Activated naive CD4-positive, alpha-beta T cell treated with anti-CD3 and anti-CD28 coated beads, Interleukin-2, amount 50 U/mL, for 24 hours (primary cell): Measurements from ENCODE around the gene MNAT1.
"Not testable (repeated sequence)": the region's sequence is repeated elsewhere in the genome, so short reads cannot be mapped to it uniquely, and the experiment has no call there.

Experiments
- H3K27ac Mint-ChIP-seq: one replicate; pipeline ENCODE4 v1.8.0; 2021; ENCODE audit warnings: mild to moderate bottlenecking, mixed read lengths
- H3K27me3 Mint-ChIP-seq: one replicate; pipeline ENCODE4 v1.8.0; 2021; ENCODE audit warnings: mixed read lengths
- H3K36me3 Mint-ChIP-seq: one replicate; pipeline ENCODE4 v1.8.0; 2021; ENCODE audit warnings: mixed read lengths
- H3K4me1 Mint-ChIP-seq: one replicate; pipeline ENCODE4 v1.8.0; 2021; ENCODE audit warnings: mixed read lengths
- H3K4me3 Mint-ChIP-seq: one replicate; pipeline ENCODE4 v1.8.0; 2021; ENCODE audit warnings: mild to moderate bottlenecking, mixed read lengths
- H3K9me3 Mint-ChIP-seq: one replicate; pipeline ENCODE4 v1.8.0; 2021; ENCODE audit warnings: mixed read lengths

MNAT1 gene

GRCh38 chr14:60817113-60817512 is 82.6 kb downstream of the MNAT1 start:
- Mint-ChIP-seq H3K9me3 (no peaks in the 10 kb centered on the region), H3K36me3 (peaks cover 23% of the 10 kb centered on the region), H3K27ac (no peak overlapping the region), H3K27me3 (no peaks in the 10 kb centered on the region), H3K4me3 (no peak overlapping the region), H3K4me1 (no peaks in the 10 kb centered on the region)

- no peaks in the 10 kb centered on the region for H3K9me3 Mint-ChIP-seq
- H3K4me3 Mint-ChIP-seq: no peak overlapping the region
- H3K27ac Mint-ChIP-seq: no peak overlapping the region
Observed at GRCh38 chr14:60819575-60819974, 85.0 kb downstream of the MNAT1 start.

GRCh38 chr14:60838601-60839000 is 104.0 kb downstream of the MNAT1 start:
- no peaks in the 10 kb centered on the region for H3K4me1 Mint-ChIP-seq
- no peak overlapping the region for H3K27ac Mint-ChIP-seq
- no peaks in the 10 kb centered on the region for H3K27me3 Mint-ChIP-seq
- H3K9me3 Mint-ChIP-seq: peaks cover 11% of the 10 kb centered on the region
- H3K36me3 Mint-ChIP-seq: peaks cover 47% of the 10 kb centered on the region
- no peak overlapping the region for H3K4me3 Mint-ChIP-seq

More at GRCh38 chr14:60819575-60819974, 85.0 kb downstream of the MNAT1 start:
- H3K27me3 Mint-ChIP-seq: no peaks in the 10 kb centered on the region
- no peaks in the 10 kb centered on the region for H3K4me1 Mint-ChIP-seq
- peaks cover 14% of the 10 kb centered on the region for H3K36me3 Mint-ChIP-seq

- H3K27ac Mint-ChIP-seq: no peak overlapping the region
- no peaks in the 10 kb centered on the region for H3K4me1 Mint-ChIP-seq
- no peak overlapping the region for H3K4me3 Mint-ChIP-seq
- no peaks in the 10 kb centered on the region for H3K27me3 Mint-ChIP-seq
- H3K36me3 Mint-ChIP-seq: peaks cover 47% of the 10 kb centered on the region
- peaks cover 8% of the 10 kb centered on the region for H3K9me3 Mint-ChIP-seq
Observed at GRCh38 chr14:60839057-60839456, 104.5 kb downstream of the MNAT1 start.

- Mint-ChIP-seq H3K9me3 (peaks cover 6% of the 10 kb centered on the region), H3K4me1 (no peaks in the 10 kb centered on the region), H3K27ac (no peak overlapping the region), H3K4me3 (no peak overlapping the region), H3K36me3 (peaks cover 46% of the 10 kb centered on the region), H3K27me3 (no peaks in the 10 kb centered on the region)
Observed at GRCh38 chr14:60839657-60840056, 105.1 kb downstream of the MNAT1 start.

- Mint-ChIP-seq H3K4me1 (no peaks in the 10 kb centered on the region), H3K27ac (no peak overlapping the region), H3K9me3 (peaks cover 6% of the 10 kb centered on the region), H3K36me3 (peaks cover 42% of the 10 kb centered on the region), H3K27me3 (no peaks in the 10 kb centered on the region), H3K4me3 (no peak overlapping the region)
Observed at GRCh38 chr14:60840313-60840712, 105.8 kb downstream of the MNAT1 start.

GRCh38 chr14:60845523-60845922 is 111.0 kb downstream of the MNAT1 start:
- Mint-ChIP-seq H3K4me3 (no peak overlapping the region), H3K9me3 (peaks cover 16% of the 10 kb centered on the region), H3K27ac (no peak overlapping the region), H3K27me3 (no peaks in the 10 kb centered on the region), H3K36me3 (peaks cover 52% of the 10 kb centered on the region), H3K4me1 (no peaks in the 10 kb centered on the region)

- no peaks in the 10 kb centered on the region for H3K27me3 Mint-ChIP-seq
- H3K27ac Mint-ChIP-seq: no peak overlapping the region
- H3K4me3 Mint-ChIP-seq: no peak overlapping the region
- H3K4me1 Mint-ChIP-seq: no peaks in the 10 kb centered on the region
- peaks cover 21% of the 10 kb centered on the region for H3K9me3 Mint-ChIP-seq
- peaks cover 61% of the 10 kb centered on the region for H3K36me3 Mint-ChIP-seq
Observed at GRCh38 chr14:60848066-60848465, 113.5 kb downstream of the MNAT1 start.

- H3K4me1 Mint-ChIP-seq, H3K27ac Mint-ChIP-seq, H3K27me3 Mint-ChIP-seq, H3K4me3 Mint-ChIP-seq: not testable (repeated sequence)
- Mint-ChIP-seq H3K36me3 (peaks cover 61% of the 10 kb centered on the region), H3K9me3 (peaks cover 20% of the 10 kb centered on the region)
Observed at GRCh38 chr14:60851692-60852091, 117.1 kb downstream of the MNAT1 start.

GRCh38 chr14:60856111-60856510 is 121.5 kb downstream of the MNAT1 start:
- H3K9me3 Mint-ChIP-seq: peaks cover 7% of the 10 kb centered on the region
- peaks cover 44% of the 10 kb centered on the region for H3K36me3 Mint-ChIP-seq
- H3K27ac Mint-ChIP-seq: no peak overlapping the region
- no peak overlapping the region for H3K4me3 Mint-ChIP-seq
- no peaks in the 10 kb centered on the region for H3K27me3 Mint-ChIP-seq
- H3K4me1 Mint-ChIP-seq: no peaks in the 10 kb centered on the region

- Mint-ChIP-seq H3K4me3 (no peak overlapping the region), H3K27ac (no peak overlapping the region), H3K36me3 (peaks cover 24% of the 10 kb centered on the region), H3K9me3 (peaks cover 6% of the 10 kb centered on the region), H3K4me1 (peaks cover 2% of the 10 kb centered on the region), H3K27me3 (no peaks in the 10 kb centered on the region)
Observed at GRCh38 chr14:60859525-60859924, 125.0 kb downstream of the MNAT1 start.

- no peak overlapping the region for H3K4me3 Mint-ChIP-seq
- peaks cover 12% of the 10 kb centered on the region for H3K4me1 Mint-ChIP-seq
- no peaks in the 10 kb centered on the region for H3K27me3 Mint-ChIP-seq
- H3K27ac Mint-ChIP-seq: no peak overlapping the region
- H3K36me3 Mint-ChIP-seq: peaks cover 15% of the 10 kb centered on the region
- H3K9me3 Mint-ChIP-seq: no peaks in the 10 kb centered on the region
Observed at GRCh38 chr14:60861545-60862140, 127.1 kb downstream of the MNAT1 start.

GRCh38 chr14:60862283-60862682 is 127.7 kb downstream of the MNAT1 start:
- no peaks in the 10 kb centered on the region for H3K9me3 Mint-ChIP-seq
- H3K27ac Mint-ChIP-seq: no peak overlapping the region
- no peak overlapping the region for H3K4me3 Mint-ChIP-seq
- H3K36me3 Mint-ChIP-seq: peaks cover 11% of the 10 kb centered on the region
- H3K4me1 Mint-ChIP-seq: peaks cover 13% of the 10 kb centered on the region
- H3K27me3 Mint-ChIP-seq: no peaks in the 10 kb centered on the region

- Mint-ChIP-seq H3K4me3 (no peak overlapping the region), H3K9me3 (no peaks in the 10 kb centered on the region), H3K27me3 (no peaks in the 10 kb centered on the region), H3K36me3 (peaks cover 3% of the 10 kb centered on the region), H3K4me1 (peaks cover 22% of the 10 kb centered on the region), H3K27ac (no peak overlapping the region)
Observed at GRCh38 chr14:60863249-60863648, 128.7 kb downstream of the MNAT1 start.

- H3K4me3 Mint-ChIP-seq: no peak overlapping the region
- H3K4me1 Mint-ChIP-seq: peaks cover 22% of the 10 kb centered on the region
- H3K9me3 Mint-ChIP-seq: no peaks in the 10 kb centered on the region
- H3K27me3 Mint-ChIP-seq: no peaks in the 10 kb centered on the region
- no peaks in the 10 kb centered on the region for H3K36me3 Mint-ChIP-seq
- no peak overlapping the region for H3K27ac Mint-ChIP-seq
Observed at GRCh38 chr14:60865378-60866127, 131.0 kb downstream of the MNAT1 start.

GRCh38 chr14:60867503-60868172 is 133.1 kb downstream of the MNAT1 start:
- H3K27ac Mint-ChIP-seq: peak overlapping the region; percentile 24
- peaks cover 22% of the 10 kb centered on the region for H3K4me1 Mint-ChIP-seq
- no peaks in the 10 kb centered on the region for H3K9me3 Mint-ChIP-seq
- H3K4me3 Mint-ChIP-seq: no peak overlapping the region
- no peaks in the 10 kb centered on the region for H3K36me3 Mint-ChIP-seq
- no peaks in the 10 kb centered on the region for H3K27me3 Mint-ChIP-seq
